Right ventricle myocardium inferior (tissue), 1 donor: Measurements from ENCODE around the gene PMVK. TPM values are rescaled to one million over a fixed set of nuclear protein-coding genes. Genes with fewer than 3 reads are reported as not detected.
"Not testable (repeated sequence)": the region's sequence is repeated elsewhere in the genome, so short reads cannot be mapped to it uniquely, and the experiment has no call there.

ENCODE experiments used
- ATAC-seq: fragments of 200-7000 bp; cut with Tn5 transposase; one replicate; pipeline ENCODE4 v1.9.1; 2020; ENCODE audit warnings: mild to moderate bottlenecking, moderate library complexity
- DNase-seq: peaks from one replicate; pipeline ENCODE4 v3.0.0; 2021; ENCODE audit errors: missing footprints
- intact Hi-C: fragments of 100-400 bp; cut with DNase I; formaldehyde crosslinking; loops from one replicate; pipeline ENCODE4 v1.11.0; 2022
- total RNA-seq: library from RNA; stranded (reverse); fragmentation: NEBNext Ultra II Directional; extraction: Animal tissue kit (Norgen Biotek cat#: 25700); gene quantifications from one replicate; pipeline ENCODE4 v1.2.1, GENCODE V29; 2021
- donor health status: DM: no; HTN: yes; CAD: no; lungs with severe emphysema.

The PMVK gene
- total RNA-seq, 1 donor from 2014 or later = 71.1 TPM

GRCh38 chr1:154937988-154938386 is 1.5 kb upstream of the PMVK start:
- no peak for ATAC-seq
- intact Hi-C loops = loop anchor here (2.0 kb wide), 4 partner anchors 27 to 379 kb away; partner anchors contain the start of genes SHC1 and UBE2Q1
- no peak for DNase-seq

- intact Hi-C loops = loop anchor here (2.0 kb wide), 4 partner anchors 27 to 379 kb away; partner anchors contain the start of genes SHC1 and UBE2Q1
- DNase-seq = peak; percentile 96
- peak; percentile 89 for ATAC-seq
Measured at GRCh38 chr1:154937085-154937987, 817 bp upstream of the PMVK start.

- intact Hi-C loops = loop anchor here (2.0 kb wide), 4 partner anchors 25 to 377 kb away; partner anchors contain the start of genes SHC1 and UBE2Q1
- DNase-seq = no peak
- ATAC-seq = no peak
Measured at GRCh38 chr1:154935749-154936554, 567 bp downstream of the PMVK start.

GRCh38 chr1:154934358-154934948 is 2.1 kb downstream of the PMVK start:
- ATAC-seq = no peak
- intact Hi-C loops = no loop called here
- DNase-seq = no peak

GRCh38 chr1:154931940-154932487 is 4.5 kb downstream of the PMVK start:
- intact Hi-C loops = no loop called here
- DNase-seq = no peak

GRCh38 chr1:154926201-154926600 is 10.3 kb downstream of the PMVK start:
- intact Hi-C loops = no loop called here
- ATAC-seq = no peak
- no peak for DNase-seq

More at GRCh38 chr1:154931940-154932487, 4.5 kb downstream of the PMVK start:
- no peak for ATAC-seq

- no peak for DNase-seq
Measured at GRCh38 chr1:154925335-154926170, 11.0 kb downstream of the PMVK start.

GRCh38 chr1:154923695-154924094 is 12.8 kb downstream of the PMVK start:
- no peak for DNase-seq
- intact Hi-C loops = no loop called here

More at GRCh38 chr1:154925335-154926170, 11.0 kb downstream of the PMVK start:
- no peak for ATAC-seq
- intact Hi-C loops = no loop called here

GRCh38 chr1:154913273-154913672 is 23.2 kb downstream of the PMVK start:
- intact Hi-C loops = no loop called here
- DNase-seq (no peak), ATAC-seq (no peak)

More at GRCh38 chr1:154923695-154924094, 12.8 kb downstream of the PMVK start:
- no peak for ATAC-seq

- ATAC-seq (peak; percentile 71), DNase-seq (no peak)
- intact Hi-C loops = no loop called here
Measured at GRCh38 chr1:154912755-154913154, 23.8 kb downstream of the PMVK start.

- ATAC-seq = peak; percentile 85
- DNase-seq = no peak
- intact Hi-C loops = loop anchor here (2.0 kb wide), 1 partner anchor 25 kb away; the partner anchor contains the start of gene PMVK
Measured at GRCh38 chr1:154911691-154912550, 24.6 kb downstream of the PMVK start.

GRCh38 chr1:154910851-154911250 is 25.7 kb downstream of the PMVK start:
- DNase-seq (no peak), ATAC-seq (no peak)
- intact Hi-C loops = loop anchor here (2.0 kb wide), 1 partner anchor 26 kb away; the partner anchor contains the start of gene PMVK

GRCh38 chr1:154908937-154909336 is 27.6 kb downstream of the PMVK start:
- DNase-seq = no peak
- ATAC-seq = no peak
- intact Hi-C loops = no loop called here

- DNase-seq, intact Hi-C loops, ATAC-seq: not testable (repeated sequence)
Measured at GRCh38 chr1:154908129-154908528, 28.4 kb downstream of the PMVK start.

GRCh38 chr1:154906621-154907081 is 29.9 kb downstream of the PMVK start:
- intact Hi-C loops = loop anchor here (1.0 kb wide), 1 partner anchor 178 kb away; no protein-coding TSS in a partner anchor
- DNase-seq (no peak), ATAC-seq (peak; percentile 27)

GRCh38 chr1:154902938-154903566 is 33.5 kb downstream of the PMVK start:
- ATAC-seq (no peak), DNase-seq (no peak)
- intact Hi-C loops = no loop called here
